K562 (cell line): ENCODE data around the gene ZC3H18. TPM values are rescaled to one million over a fixed set of nuclear protein-coding genes. Genes with fewer than 3 reads are reported as not detected.

Source experiments
- MIER1 ChIP-seq: fragments of 450-650 bp; IDR thresholded peaks from 2 replicates; pipeline ENCODE4 v1.6.1; 2016; ENCODE audit warnings: antibody characterized with exemption, mild to moderate bottlenecking, low read depth
- RBFOX2 ChIP-seq: fragments of 200-400 bp; formaldehyde crosslinking; IDR thresholded peaks from 2 replicates; pipeline ENCODE4 v1.6.1; 2017; ENCODE audit warnings: low read depth, mild to moderate bottlenecking, low read length, moderate library complexity
- RFX1 ChIP-seq: fragments of 450-650 bp; IDR thresholded peaks from 2 replicates; pipeline ENCODE4 v1.6.1; 2016; ENCODE audit warnings: mild to moderate bottlenecking, moderate library complexity
- SAFB ChIP-seq: fragments of 200-400 bp; formaldehyde crosslinking; IDR thresholded peaks from 2 replicates; pipeline ENCODE4 v1.6.1; 2017; ENCODE audit warnings: low read depth, low read length, borderline replicate concordance
- TEAD4 ChIP-seq, 2 experiments: sonication (generic) in 1 of 2; formaldehyde crosslinking in 1 of 2; IDR thresholded peaks; 2 replicates each; pipeline versions ENCODE4 v1.6.1 to v1.8.0; 2012 to 2022; ENCODE audit warnings: borderline replicate concordance in 1 of 2, inconsistent platforms in 1 of 2, low read length in 1 of 2, mild to moderate bottlenecking in 1 of 2, missing genetic modification reagents in 1 of 2
- YY1 ChIP-seq, 3 experiments: IDR thresholded peaks; 2 replicates each; pipeline ENCODE4 v1.6.1; 2011; ENCODE audit warnings: low read length in 2 of 3, mild to moderate bottlenecking in 2 of 3, moderate library complexity in 2 of 3, borderline replicate concordance in 1 of 3, control low read depth in 1 of 3, low read depth in 1 of 3; ENCODE audit not compliant: insufficient read depth in 3 of 3, insufficient replicate concordance in 2 of 3, control insufficient read depth in 1 of 3, insufficient read length in 1 of 3; ENCODE audit errors: extremely low read depth in 1 of 3
- ZNF121 ChIP-seq: sonication (generic); formaldehyde crosslinking; conservative IDR thresholded peaks from 2 replicates; pipeline ENCODE4 v1.8.0; 2022; ENCODE audit warnings: missing genetic modification reagents
- ZNF41 ChIP-seq: fragments of 250-450 bp; sonication (Bioruptor Pico); conservative IDR thresholded peaks from 2 replicates; pipeline ENCODE4 v1.4.0; 2020; ENCODE audit warnings: mild to moderate bottlenecking
- ZNF668 ChIP-seq: fragments of 250-450 bp; sonication (Bioruptor Pico); IDR thresholded peaks from 2 replicates; pipeline ENCODE4 v1.8.0; 2022; ENCODE audit warnings: mild to moderate bottlenecking, inconsistent platforms
- polyA plus RNA-seq, 8 experiments: library from polyadenylated mRNA; depleted of rRNA in 4 of 8; stranded (reverse) in 5 of 8; unstranded in 3 of 8; fragments of >200 nt; fragmentation: Nextera tagmentation in 2 of 8; fragmentation: Illumina TruSeq in 1 of 8; extraction: Ambion mirVana in 2 of 8; extraction: Trizol in 1 of 8; gene quantifications; 2 replicates each; pipeline versions ENCODE4 v1.2.1 to v1.2.3, GENCODE V29; 2011 to 2014; ENCODE audit warnings: inconsistent platforms in 1 of 8, missing spikeins in 1 of 8
- total RNA-seq, 7 experiments: library from RNA; depleted of rRNA in 6 of 7; stranded (reverse); fragments of >200 nt in 6 of 7; fragmentation: Illumina TruSeq in 2 of 7; extraction: Trizol in 2 of 7; gene quantifications; 2 replicates each; pipeline versions ENCODE4 v1.2.1 to v1.2.3, GENCODE V29; 2011 to 2021; ENCODE audit warnings: low replicate concordance in 1 of 7
- TF ChIP-seq, protein P1 (sequence below): fragments of 450-650 bp; formaldehyde crosslinking; IDR thresholded peaks from 2 replicates; pipeline ENCODE4 v1.4.0; 2020; ENCODE audit warnings: mild to moderate bottlenecking, moderate library complexity
- TF ChIP-seq, protein P2 (sequence below): sonication (generic); formaldehyde crosslinking; IDR thresholded peaks from 2 replicates; pipeline ENCODE4 v1.8.1; 2023; ENCODE audit warnings: mild to moderate bottlenecking, missing genetic modification reagents
- TF ChIP-seq, protein P3 (sequence below): fragments of 250-450 bp; sonication (Bioruptor Pico); IDR thresholded peaks from 2 replicates; pipeline ENCODE4 v1.8.0; 2021; ENCODE audit warnings: borderline replicate concordance, mild to moderate bottlenecking, moderate library complexity; ENCODE audit not compliant: poor library complexity, severe bottlenecking
- TF ChIP-seq, protein P4 (sequence below): fragments of 250-450 bp; sonication (Bioruptor Pico); IDR thresholded peaks from 2 replicates; pipeline ENCODE4 v1.8.0; 2021; ENCODE audit warnings: moderate library complexity, mild to moderate bottlenecking, inconsistent platforms
- TF ChIP-seq, protein P5 (sequence below): fragments of 450-650 bp; conservative IDR thresholded peaks from 2 replicates; pipeline ENCODE4 v1.6.1; 2016; ENCODE audit warnings: missing genetic modification characterization, low read depth, mild to moderate bottlenecking, missing compliant biosample characterization, moderate library complexity
- TF ChIP-seq, protein P6 (sequence below): fragments of 250-450 bp; sonication (Bioruptor Pico); IDR thresholded peaks from 2 replicates; pipeline ENCODE4 v1.8.0; 2022; ENCODE audit warnings: inconsistent platforms
- TF ChIP-seq, protein P7 (sequence below): fragments of 450-650 bp; IDR thresholded peaks from 2 replicates; pipeline ENCODE4 v1.6.1; 2016; ENCODE audit warnings: missing biosample characterization, missing genetic modification characterization

ZC3H18 gene
- total and polyA plus RNA-seq, 9 of the 15 experiments (the other 6 are each of a cell fraction or from before 2014, with no cell fraction given), result 1.7 to 88.7 (median 26.9) TPM

DNA sequence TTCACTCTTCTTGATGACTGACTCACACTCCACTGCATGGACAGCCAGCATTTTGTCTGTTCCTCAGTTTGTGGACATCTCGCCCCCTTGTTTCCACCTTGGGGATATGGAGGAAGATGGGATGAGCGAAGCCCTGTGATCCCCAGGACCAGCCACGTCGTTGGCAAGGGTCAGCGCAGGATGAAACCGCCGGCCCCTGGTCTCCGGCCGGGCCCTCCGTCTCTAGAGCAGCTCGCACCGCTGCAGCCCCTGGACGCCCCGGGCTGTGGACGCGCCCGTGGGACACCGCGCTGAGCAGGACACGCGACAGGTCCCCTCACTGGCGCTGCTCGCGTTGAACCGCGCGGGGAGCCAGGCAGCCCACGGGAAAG, 604 bp upstream of the ZC3H18 start (continued):
- TF ChIP-seq, protein P1, sequence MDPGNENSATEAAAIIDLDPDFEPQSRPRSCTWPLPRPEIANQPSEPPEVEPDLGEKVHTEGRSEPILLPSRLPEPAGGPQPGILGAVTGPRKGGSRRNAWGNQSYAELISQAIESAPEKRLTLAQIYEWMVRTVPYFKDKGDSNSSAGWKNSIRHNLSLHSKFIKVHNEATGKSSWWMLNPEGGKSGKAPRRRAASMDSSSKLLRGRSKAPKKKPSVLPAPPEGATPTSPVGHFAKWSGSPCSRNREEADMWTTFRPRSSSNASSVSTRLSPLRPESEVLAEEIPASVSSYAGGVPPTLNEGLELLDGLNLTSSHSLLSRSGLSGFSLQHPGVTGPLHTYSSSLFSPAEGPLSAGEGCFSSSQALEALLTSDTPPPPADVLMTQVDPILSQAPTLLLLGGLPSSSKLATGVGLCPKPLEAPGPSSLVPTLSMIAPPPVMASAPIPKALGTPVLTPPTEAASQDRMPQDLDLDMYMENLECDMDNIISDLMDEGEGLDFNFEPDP (CRISPR knock-in tag), result no peak
- TF ChIP-seq, protein P2, sequence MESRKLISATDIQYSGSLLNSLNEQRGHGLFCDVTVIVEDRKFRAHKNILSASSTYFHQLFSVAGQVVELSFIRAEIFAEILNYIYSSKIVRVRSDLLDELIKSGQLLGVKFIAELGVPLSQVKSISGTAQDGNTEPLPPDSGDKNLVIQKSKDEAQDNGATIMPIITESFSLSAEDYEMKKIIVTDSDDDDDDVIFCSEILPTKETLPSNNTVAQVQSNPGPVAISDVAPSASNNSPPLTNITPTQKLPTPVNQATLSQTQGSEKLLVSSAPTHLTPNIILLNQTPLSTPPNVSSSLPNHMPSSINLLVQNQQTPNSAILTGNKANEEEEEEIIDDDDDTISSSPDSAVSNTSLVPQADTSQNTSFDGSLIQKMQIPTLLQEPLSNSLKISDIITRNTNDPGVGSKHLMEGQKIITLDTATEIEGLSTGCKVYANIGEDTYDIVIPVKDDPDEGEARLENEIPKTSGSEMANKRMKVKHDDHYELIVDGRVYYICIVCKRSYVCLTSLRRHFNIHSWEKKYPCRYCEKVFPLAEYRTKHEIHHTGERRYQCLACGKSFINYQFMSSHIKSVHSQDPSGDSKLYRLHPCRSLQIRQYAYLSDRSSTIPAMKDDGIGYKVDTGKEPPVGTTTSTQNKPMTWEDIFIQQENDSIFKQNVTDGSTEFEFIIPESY (CRISPR knock-in tag), result no peak
- peak in 1 of 3 experiments; percentile 40 for TF ChIP-seq YY1 (IDR thresholded peaks at IDR 0.05; ENCODE audit: borderline replicate concordance in 1 of 3, control insufficient read depth in 1 of 3, extremely low read depth in 1 of 3, insufficient read depth in 3 of 3, insufficient read length in 1 of 3, insufficient replicate concordance in 2 of 3, low read depth in 1 of 3, low read length in 2 of 3)
- TF ChIP-seq ZNF41, result no peak
- TF ChIP-seq SAFB, result peak; percentile 37; the same call in 1 of the 2 replicates
- TF ChIP-seq, protein P3, sequence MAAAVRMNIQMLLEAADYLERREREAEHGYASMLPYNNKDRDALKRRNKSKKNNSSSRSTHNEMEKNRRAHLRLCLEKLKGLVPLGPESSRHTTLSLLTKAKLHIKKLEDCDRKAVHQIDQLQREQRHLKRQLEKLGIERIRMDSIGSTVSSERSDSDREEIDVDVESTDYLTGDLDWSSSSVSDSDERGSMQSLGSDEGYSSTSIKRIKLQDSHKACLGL (CRISPR knock-in tag), result no peak
- TF ChIP-seq, protein P4, sequence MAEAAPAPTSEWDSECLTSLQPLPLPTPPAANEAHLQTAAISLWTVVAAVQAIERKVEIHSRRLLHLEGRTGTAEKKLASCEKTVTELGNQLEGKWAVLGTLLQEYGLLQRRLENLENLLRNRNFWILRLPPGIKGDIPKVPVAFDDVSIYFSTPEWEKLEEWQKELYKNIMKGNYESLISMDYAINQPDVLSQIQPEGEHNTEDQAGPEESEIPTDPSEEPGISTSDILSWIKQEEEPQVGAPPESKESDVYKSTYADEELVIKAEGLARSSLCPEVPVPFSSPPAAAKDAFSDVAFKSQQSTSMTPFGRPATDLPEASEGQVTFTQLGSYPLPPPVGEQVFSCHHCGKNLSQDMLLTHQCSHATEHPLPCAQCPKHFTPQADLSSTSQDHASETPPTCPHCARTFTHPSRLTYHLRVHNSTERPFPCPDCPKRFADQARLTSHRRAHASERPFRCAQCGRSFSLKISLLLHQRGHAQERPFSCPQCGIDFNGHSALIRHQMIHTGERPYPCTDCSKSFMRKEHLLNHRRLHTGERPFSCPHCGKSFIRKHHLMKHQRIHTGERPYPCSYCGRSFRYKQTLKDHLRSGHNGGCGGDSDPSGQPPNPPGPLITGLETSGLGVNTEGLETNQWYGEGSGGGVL (CRISPR knock-in tag), result no peak
- TF ChIP-seq RBFOX2, result no peak
- 0 out of 2 replicates have a peak, but pooled peaks have one; percentile 54 for TF ChIP-seq MIER1
- TF ChIP-seq, protein P5, sequence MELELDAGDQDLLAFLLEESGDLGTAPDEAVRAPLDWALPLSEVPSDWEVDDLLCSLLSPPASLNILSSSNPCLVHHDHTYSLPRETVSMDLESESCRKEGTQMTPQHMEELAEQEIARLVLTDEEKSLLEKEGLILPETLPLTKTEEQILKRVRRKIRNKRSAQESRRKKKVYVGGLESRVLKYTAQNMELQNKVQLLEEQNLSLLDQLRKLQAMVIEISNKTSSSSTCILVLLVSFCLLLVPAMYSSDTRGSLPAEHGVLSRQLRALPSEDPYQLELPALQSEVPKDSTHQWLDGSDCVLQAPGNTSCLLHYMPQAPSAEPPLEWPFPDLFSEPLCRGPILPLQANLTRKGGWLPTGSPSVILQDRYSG (tag), result no peak
- no peak for TF ChIP-seq ZNF121 (CRISPR knock-in tag)
- TF ChIP-seq RFX1, result no peak
- TF ChIP-seq, protein P6, sequence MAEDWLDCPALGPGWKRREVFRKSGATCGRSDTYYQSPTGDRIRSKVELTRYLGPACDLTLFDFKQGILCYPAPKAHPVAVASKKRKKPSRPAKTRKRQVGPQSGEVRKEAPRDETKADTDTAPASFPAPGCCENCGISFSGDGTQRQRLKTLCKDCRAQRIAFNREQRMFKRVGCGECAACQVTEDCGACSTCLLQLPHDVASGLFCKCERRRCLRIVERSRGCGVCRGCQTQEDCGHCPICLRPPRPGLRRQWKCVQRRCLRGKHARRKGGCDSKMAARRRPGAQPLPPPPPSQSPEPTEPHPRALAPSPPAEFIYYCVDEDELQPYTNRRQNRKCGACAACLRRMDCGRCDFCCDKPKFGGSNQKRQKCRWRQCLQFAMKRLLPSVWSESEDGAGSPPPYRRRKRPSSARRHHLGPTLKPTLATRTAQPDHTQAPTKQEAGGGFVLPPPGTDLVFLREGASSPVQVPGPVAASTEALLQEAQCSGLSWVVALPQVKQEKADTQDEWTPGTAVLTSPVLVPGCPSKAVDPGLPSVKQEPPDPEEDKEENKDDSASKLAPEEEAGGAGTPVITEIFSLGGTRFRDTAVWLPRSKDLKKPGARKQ (CRISPR knock-in tag), result no peak
- TF ChIP-seq TEAD4 (IDR thresholded peaks at IDR 0.05; ENCODE audit: low read length), result no peak; the same call in 1 of the 2 replicates
- TF ChIP-seq TEAD4 (CRISPR knock-in tag; IDR thresholded peaks at IDR 0.05; ENCODE audit: borderline replicate concordance), result no peak
- TF ChIP-seq, protein P7, sequence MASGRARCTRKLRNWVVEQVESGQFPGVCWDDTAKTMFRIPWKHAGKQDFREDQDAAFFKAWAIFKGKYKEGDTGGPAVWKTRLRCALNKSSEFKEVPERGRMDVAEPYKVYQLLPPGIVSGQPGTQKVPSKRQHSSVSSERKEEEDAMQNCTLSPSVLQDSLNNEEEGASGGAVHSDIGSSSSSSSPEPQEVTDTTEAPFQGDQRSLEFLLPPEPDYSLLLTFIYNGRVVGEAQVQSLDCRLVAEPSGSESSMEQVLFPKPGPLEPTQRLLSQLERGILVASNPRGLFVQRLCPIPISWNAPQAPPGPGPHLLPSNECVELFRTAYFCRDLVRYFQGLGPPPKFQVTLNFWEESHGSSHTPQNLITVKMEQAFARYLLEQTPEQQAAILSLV (tag), result no peak
- TF ChIP-seq ZNF668, result no peak
